ENCODE results near the gene GRIA2.
"Not testable (repeated sequence)": the region's sequence is repeated elsewhere in the genome, so short reads cannot be mapped to it uniquely, and the experiment has no call there.

DNA sequence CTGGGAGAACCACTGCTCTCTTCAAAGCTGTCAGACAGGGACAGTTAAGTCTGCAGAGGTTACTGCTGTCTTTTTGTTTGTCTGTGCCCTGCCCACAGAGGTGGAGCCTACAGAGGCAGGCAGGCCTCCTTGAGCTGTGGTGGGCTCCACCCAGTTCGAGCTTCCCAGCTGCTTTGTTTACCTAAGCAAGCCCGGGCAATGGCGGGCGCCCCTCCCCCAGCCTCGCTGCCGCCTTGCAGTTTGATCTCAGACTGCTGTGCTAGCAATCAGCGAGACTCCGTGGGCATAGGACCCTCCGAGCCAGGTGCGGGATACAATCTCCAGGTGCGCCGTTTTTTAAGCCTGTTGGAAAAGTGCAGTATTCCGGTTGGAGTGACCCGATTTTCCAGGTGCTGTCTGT lies 40.3 kb upstream of the GRIA2 start:
- TF ChIP-seq, protein P1, sequence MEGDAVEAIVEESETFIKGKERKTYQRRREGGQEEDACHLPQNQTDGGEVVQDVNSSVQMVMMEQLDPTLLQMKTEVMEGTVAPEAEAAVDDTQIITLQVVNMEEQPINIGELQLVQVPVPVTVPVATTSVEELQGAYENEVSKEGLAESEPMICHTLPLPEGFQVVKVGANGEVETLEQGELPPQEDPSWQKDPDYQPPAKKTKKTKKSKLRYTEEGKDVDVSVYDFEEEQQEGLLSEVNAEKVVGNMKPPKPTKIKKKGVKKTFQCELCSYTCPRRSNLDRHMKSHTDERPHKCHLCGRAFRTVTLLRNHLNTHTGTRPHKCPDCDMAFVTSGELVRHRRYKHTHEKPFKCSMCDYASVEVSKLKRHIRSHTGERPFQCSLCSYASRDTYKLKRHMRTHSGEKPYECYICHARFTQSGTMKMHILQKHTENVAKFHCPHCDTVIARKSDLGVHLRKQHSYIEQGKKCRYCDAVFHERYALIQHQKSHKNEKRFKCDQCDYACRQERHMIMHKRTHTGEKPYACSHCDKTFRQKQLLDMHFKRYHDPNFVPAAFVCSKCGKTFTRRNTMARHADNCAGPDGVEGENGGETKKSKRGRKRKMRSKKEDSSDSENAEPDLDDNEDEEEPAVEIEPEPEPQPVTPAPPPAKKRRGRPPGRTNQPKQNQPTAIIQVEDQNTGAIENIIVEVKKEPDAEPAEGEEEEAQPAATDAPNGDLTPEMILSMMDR (IDR thresholded peaks at IDR 0.05), result not testable (repeated sequence)
- not testable (repeated sequence) for TF ChIP-seq POLR2A (IDR thresholded peaks at IDR 0.05); POLR2AphosphoS5 (IDR thresholded peaks at IDR 0.05; ENCODE audit: insufficient read depth in 1 of 2, low read depth in 1 of 2)

Measured in vagina (tissue), 2 donors.